GM18526 (cell line): ENCODE results near the gene C5orf24.
A peak's percentile ranks its signal among the peaks of the same experiment; 100 is the strongest.

Source experiments
- POLR2A ChIP-seq: IDR thresholded peaks from 3 replicates; pipeline ENCODE4 v1.6.1; 2011; ENCODE audit not compliant: insufficient read length; ENCODE audit errors: extremely low read depth

C5orf24 gene

GRCh38 chr5:134845335-134845851, 375 bp upstream of the C5orf24 start:
- TF ChIP-seq POLR2A, result no peak

GRCh38 chr5:134846641-134846960, 833 bp downstream of the C5orf24 start:
- no peak for TF ChIP-seq POLR2A

GRCh38 chr5:134851307-134851923, 5.6 kb downstream of the C5orf24 start:
- TF ChIP-seq POLR2A, result no peak

GRCh38 chr5:134857401-134857800, 11.6 kb downstream of the C5orf24 start:
- no peak for TF ChIP-seq POLR2A

- no peak for TF ChIP-seq POLR2A
These were observed 18.9 kb downstream of the C5orf24 start for GRCh38 chr5:134864707-134865106.

GRCh38 chr5:134873494-134873893, 27.7 kb downstream of the C5orf24 start:
- no peak for TF ChIP-seq POLR2A

GRCh38 chr5:134873987-134874830, 28.4 kb downstream of the C5orf24 start, which contains the start of gene TXNDC15:
Gene TXNDC15, plus strand, starts transcription at chr5:134874371. Its CDS starts 57 bp downstream, at chr5:134874428.
- peak; percentile 90 for TF ChIP-seq POLR2A

GRCh38 chr5:134874831-134875655, 29.3 kb downstream of the C5orf24 start:
- no peak for TF ChIP-seq POLR2A

- no peak for TF ChIP-seq POLR2A
These were observed 31.4 kb downstream of the C5orf24 start for GRCh38 chr5:134877159-134877558.

- TF ChIP-seq POLR2A, result no peak
These were observed 32.6 kb downstream of the C5orf24 start for GRCh38 chr5:134878403-134878802.

GRCh38 chr5:134879456-134879855, 33.7 kb downstream of the C5orf24 start:
- no peak for TF ChIP-seq POLR2A

GRCh38 chr5:134887593-134888159, 41.9 kb downstream of the C5orf24 start:
- TF ChIP-seq POLR2A, result no peak

GRCh38 chr5:134889335-134889734, 43.6 kb downstream of the C5orf24 start:
- TF ChIP-seq POLR2A, result no peak

- no peak for TF ChIP-seq POLR2A
These were observed 45.7 kb downstream of the C5orf24 start for GRCh38 chr5:134891473-134891872.

GRCh38 chr5:134892282-134892681, 46.5 kb downstream of the C5orf24 start:
- no peak for TF ChIP-seq POLR2A
